Erythroblast (primary cell): Measurements from ENCODE around the gene PATE4.

Source experiments
- GATA1 ChIP-seq: IDR thresholded peaks from 2 replicates; pipeline ENCODE4 v1.6.1; 2011; ENCODE audit warnings: low read depth, mild to moderate bottlenecking, control low read depth, low read length, moderate library complexity
- POLR2A ChIP-seq: IDR thresholded peaks from 2 replicates; pipeline ENCODE4 v1.6.1; 2011; ENCODE audit warnings: mild to moderate bottlenecking, low read length

- TF ChIP-seq POLR2A (no peak), GATA1 (no peak)
Observed at GRCh38 chr11:125797641-125798040, 35.5 kb upstream of the PATE4 start.
